GM21526 (cell line): ENCODE measurements around the gene PCDHGB5.

Experiments used
- ATAC-seq: cut with Tn5 transposase; IDR thresholded peaks from one replicate; pipeline ENCODE4 v1.9.1; 2021; ENCODE audit warnings: moderate library complexity; ENCODE audit not compliant: unreplicated experiment, low FRiP score

Gene PCDHGB5

DNA sequence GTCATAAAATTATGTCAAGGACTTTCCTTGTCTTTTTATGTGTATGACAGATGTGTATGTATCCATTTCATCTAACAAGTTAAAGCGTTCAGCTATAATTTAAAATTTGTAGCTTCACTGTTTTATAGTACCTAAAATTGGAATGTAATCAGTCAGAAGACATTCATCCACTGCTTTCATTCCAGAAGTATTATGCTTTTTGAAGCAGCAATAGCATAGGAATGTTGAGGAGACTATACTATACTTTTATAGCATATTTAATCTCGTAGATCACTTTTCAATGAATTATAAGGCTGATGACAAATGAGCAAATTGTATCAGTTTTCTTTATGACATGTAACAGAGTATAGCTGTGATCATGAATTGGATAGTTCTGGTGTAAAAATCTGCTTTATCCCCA, 39.5 kb downstream of the PCDHGB5 start:
- ATAC-seq, result no peak

DNA sequence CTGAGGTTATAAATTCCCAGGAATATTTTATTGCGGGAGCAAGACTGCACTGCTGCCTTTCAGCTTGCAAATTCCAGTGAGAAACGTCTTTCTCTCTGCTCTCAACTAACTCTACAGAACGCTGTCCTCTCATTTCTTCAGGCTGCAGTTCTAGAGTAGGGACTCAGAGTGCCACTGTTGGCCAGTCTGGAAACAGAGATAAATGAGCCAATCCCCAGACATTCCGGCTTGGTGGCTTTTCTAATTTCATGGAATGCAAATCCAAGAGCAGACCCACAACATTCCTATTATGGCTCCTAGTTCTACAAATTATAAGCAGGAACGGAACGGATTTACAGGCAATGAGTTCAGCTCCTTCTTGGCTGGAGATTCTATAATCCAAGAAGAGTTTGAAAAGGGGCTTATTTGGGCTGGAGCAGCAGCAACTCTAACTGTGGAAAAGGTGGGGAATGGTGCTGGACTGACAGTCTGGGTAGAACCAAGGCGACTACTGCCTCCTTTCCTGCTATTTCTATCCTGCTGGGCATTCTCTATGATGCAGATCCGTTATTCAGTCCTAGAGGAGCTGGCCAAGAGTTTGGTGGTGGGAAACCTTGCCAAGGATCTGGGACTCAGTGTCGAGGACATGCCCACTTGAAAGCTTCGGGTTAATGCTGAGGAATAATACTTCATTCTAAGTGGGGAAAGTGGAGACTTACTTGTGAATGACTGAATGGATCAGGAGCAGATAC, 41.8 kb downstream of the PCDHGB5 start:
- no peak for ATAC-seq

GRCh38 chr5:141440341-141440740, 42.6 kb downstream of the PCDHGB5 start:
- ATAC-seq, result no peak

DNA sequence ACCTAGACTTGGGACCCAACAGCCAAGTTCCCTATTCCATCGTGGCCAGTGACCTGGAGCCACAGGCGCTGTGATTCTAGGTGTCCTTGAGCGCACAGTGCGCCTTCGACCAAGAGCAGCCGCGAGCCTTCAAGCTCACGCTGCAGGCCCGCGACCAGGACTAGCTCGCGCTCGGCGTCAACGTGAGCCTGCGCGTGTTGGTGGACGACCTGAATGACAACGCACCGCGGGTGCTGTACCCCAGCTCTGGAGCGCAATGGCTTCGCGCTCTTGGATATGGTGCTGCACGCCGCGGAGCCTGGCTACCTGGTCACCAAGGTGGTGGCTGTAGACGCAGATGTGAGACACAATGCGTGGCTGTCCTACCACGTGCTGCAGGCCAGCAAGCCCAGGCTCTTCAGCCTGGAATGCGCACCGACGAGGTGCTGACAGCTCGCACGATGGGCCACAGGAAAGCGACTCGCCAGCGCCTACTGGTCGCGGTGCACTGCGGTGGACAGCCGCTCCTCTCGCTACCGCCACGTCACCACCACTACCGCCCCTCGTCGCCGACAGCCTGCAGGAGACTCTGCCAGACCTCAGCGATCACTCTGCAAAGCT, 43.9 kb downstream of the PCDHGB5 start:
- ATAC-seq, result no peak
